Measurements from ENCODE around the gene MAN1A1.

The MAN1A1 gene

GRCh38 chr6:119312875-119313338 lies 36.7 kb downstream of the MAN1A1 start:
- peak; percentile 67 for DNase-seq (ENCODE audit: low spot score)
- H3K9me3 Mint-ChIP-seq, result no peaks in the 10 kb centered on the region
- peaks cover 74% of the 10 kb centered on the region for H3K4me1 Mint-ChIP-seq (ENCODE audit: low read depth)
- peaks cover 16% of the 10 kb centered on the region for H3K36me3 Mint-ChIP-seq (ENCODE audit: low read depth)
- peak overlapping the region; percentile 78 for H3K4me3 Mint-ChIP-seq
- H3K27ac Mint-ChIP-seq, result peak overlapping the region; percentile 98
- H3K27me3 Mint-ChIP-seq (ENCODE audit: low read depth), result no peaks in the 10 kb centered on the region

DNA sequence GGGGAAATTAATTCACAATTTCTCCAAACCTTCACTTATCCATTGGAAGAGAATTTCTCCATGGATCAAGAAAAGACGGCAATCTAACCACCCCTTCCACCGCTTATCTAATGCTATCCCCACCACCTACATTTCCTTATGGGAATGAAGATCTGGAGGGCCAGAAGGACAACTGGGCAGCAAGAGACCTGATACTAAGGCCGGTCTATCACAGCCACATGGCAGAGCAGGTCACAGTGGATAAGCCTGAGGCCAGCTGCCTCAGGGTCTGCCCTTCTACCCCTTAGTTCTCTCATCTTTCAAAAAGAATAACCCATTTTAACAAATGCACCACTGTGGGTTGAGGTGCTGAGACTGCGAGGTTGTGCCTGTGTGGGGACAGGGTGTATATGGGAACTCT lies 37.1 kb downstream of the MAN1A1 start:
- Mint-ChIP-seq H3K4me3 (peak overlapping the region; percentile 78), H3K27ac (peak overlapping the region; percentile 98), H3K9me3 (no peaks in the 10 kb centered on the region), H3K36me3 (ENCODE audit: low read depth) (peaks cover 17% of the 10 kb centered on the region), H3K27me3 (ENCODE audit: low read depth) (no peaks in the 10 kb centered on the region), H3K4me1 (ENCODE audit: low read depth) (peaks cover 76% of the 10 kb centered on the region)
- no peak for DNase-seq (ENCODE audit: low spot score)

GRCh38 chr6:119311514-119312142 lies 37.9 kb downstream of the MAN1A1 start:
- Mint-ChIP-seq H3K27ac (no peak overlapping the region), H3K4me3 (peak overlapping the region; percentile 78), H3K9me3 (no peaks in the 10 kb centered on the region), H3K36me3 (ENCODE audit: low read depth) (peaks cover 16% of the 10 kb centered on the region), H3K4me1 (ENCODE audit: low read depth) (peaks cover 70% of the 10 kb centered on the region), H3K27me3 (ENCODE audit: low read depth) (no peaks in the 10 kb centered on the region)
- DNase-seq (ENCODE audit: low spot score), result no peak

- no peaks in the 10 kb centered on the region for H3K9me3 Mint-ChIP-seq
- H3K4me1 Mint-ChIP-seq (ENCODE audit: low read depth), result peaks cover 64% of the 10 kb centered on the region
- H3K4me3 Mint-ChIP-seq, result no peak overlapping the region
- peaks cover 21% of the 10 kb centered on the region for H3K36me3 Mint-ChIP-seq (ENCODE audit: low read depth)
- H3K27me3 Mint-ChIP-seq (ENCODE audit: low read depth), result no peaks in the 10 kb centered on the region
- no peak overlapping the region for H3K27ac Mint-ChIP-seq
- DNase-seq (ENCODE audit: low spot score), result no peak
Observed at GRCh38 chr6:119310486-119311036, 39.0 kb downstream of the MAN1A1 start.

DNA sequence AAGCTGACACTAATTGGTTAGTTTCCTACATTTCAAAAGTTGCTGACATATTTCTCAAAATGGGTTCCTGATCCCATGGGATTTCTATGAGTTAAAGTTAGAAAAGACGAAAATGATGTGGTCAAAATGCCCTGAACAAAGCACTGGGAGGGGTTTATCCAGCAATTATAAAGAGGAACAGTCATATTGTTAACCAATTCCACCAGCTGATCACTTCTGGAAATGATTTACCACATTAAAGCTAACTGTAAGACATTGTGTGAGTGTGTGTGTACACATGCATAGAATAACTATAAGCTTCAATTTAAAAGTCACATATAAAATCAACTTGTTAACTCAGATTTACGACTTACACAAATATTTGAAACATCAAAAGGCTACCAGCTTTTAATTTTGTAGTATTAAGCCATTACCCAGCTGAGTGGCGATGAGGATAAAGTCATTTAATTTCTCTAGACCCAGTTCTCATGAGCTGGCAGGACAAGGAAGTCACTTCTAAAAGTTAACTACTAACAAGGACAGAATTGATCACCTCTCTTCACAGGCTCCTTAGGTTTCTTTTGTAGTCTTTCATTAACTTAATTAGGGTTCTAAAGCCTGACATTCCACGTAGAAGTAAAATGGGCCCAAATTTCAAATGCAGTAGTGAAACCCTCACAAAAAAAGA lies 40.4 kb downstream of the MAN1A1 start:
- H3K27ac Mint-ChIP-seq, result no peak overlapping the region
- H3K36me3 Mint-ChIP-seq (ENCODE audit: low read depth), result peaks cover 28% of the 10 kb centered on the region
- H3K4me1 Mint-ChIP-seq (ENCODE audit: low read depth), result peaks cover 50% of the 10 kb centered on the region
- no peaks in the 10 kb centered on the region for H3K27me3 Mint-ChIP-seq (ENCODE audit: low read depth)
- no peaks in the 10 kb centered on the region for H3K9me3 Mint-ChIP-seq
- H3K4me3 Mint-ChIP-seq, result no peak overlapping the region
- no peak for DNase-seq (ENCODE audit: low spot score)

DNA sequence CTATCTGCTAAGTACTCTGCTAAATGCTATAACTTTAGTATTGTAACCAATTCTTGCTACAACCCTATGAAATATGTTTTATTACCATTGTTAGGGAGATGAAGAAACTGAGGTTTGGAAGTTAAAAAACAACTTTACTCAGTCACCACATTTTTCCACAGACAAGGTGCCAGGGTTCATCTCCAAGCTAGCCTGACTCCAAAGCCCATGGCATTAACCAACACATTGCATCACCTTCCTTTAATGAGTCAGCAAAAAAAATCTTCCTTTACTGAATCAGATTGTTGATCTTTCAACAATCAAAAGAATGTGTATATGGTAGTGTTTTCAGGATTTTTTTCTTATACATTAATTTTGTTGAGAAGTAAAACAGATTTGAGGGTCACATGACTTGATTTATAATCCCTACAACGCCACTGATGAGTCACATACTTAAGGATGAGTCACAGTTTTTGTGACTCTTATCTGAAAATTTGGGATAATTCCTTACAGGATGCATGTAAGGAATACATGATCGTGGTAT lies 41.5 kb downstream of the MAN1A1 start:
- H3K36me3 Mint-ChIP-seq (ENCODE audit: low read depth), result peaks cover 35% of the 10 kb centered on the region
- DNase-seq (ENCODE audit: low spot score), result no peak
- peaks cover 44% of the 10 kb centered on the region for H3K4me1 Mint-ChIP-seq (ENCODE audit: low read depth)

GRCh38 chr6:119307056-119307455 lies 42.5 kb downstream of the MAN1A1 start:
- no peak for DNase-seq (ENCODE audit: low spot score)
- peaks cover 35% of the 10 kb centered on the region for H3K4me1 Mint-ChIP-seq (ENCODE audit: low read depth)

More for the DNA sequence above, 41.5 kb downstream of the MAN1A1 start:
- H3K27me3 Mint-ChIP-seq (ENCODE audit: low read depth), result no peaks in the 10 kb centered on the region
- H3K4me3 Mint-ChIP-seq, result no peak overlapping the region
- H3K9me3 Mint-ChIP-seq, result no peaks in the 10 kb centered on the region
- no peak overlapping the region for H3K27ac Mint-ChIP-seq

DNA sequence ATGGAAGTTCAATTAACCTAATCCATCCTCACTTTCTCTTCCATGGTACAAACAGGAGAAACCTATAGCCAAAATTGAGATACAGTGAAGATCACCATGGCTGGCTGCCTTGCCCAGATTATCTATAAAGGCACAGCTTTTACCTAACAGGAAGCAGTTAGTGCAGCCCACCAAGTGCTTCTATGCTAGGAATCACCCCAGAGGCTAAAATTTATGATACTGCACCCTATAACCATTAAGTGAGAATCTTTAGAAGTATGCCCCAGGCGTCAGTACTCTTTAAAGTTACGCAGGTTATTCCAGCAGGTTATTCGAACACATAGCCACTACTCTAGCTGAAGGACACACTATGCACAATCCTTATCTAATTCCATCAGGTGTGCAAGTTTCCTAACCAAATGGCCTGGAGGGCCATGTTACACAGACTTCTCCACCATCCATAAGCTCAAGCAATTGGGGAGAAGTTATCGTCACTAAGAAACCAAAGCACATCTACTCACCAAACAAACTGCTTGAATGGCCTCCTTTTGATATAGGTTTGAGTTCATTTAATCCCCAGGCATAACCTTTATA lies 43.1 kb downstream of the MAN1A1 start:
- Mint-ChIP-seq H3K27ac (no peak overlapping the region), H3K27me3 (ENCODE audit: low read depth) (no peaks in the 10 kb centered on the region), H3K4me1 (ENCODE audit: low read depth) (peaks cover 32% of the 10 kb centered on the region), H3K4me3 (no peak overlapping the region), H3K36me3 (ENCODE audit: low read depth) (peaks cover 38% of the 10 kb centered on the region), H3K9me3 (no peaks in the 10 kb centered on the region)
- no peak for DNase-seq (ENCODE audit: low spot score)

More at GRCh38 chr6:119307056-119307455, 42.5 kb downstream of the MAN1A1 start:
- Mint-ChIP-seq H3K27me3 (ENCODE audit: low read depth) (no peaks in the 10 kb centered on the region), H3K4me3 (no peak overlapping the region), H3K36me3 (ENCODE audit: low read depth) (peaks cover 36% of the 10 kb centered on the region), H3K9me3 (no peaks in the 10 kb centered on the region), H3K27ac (no peak overlapping the region)

DNA sequence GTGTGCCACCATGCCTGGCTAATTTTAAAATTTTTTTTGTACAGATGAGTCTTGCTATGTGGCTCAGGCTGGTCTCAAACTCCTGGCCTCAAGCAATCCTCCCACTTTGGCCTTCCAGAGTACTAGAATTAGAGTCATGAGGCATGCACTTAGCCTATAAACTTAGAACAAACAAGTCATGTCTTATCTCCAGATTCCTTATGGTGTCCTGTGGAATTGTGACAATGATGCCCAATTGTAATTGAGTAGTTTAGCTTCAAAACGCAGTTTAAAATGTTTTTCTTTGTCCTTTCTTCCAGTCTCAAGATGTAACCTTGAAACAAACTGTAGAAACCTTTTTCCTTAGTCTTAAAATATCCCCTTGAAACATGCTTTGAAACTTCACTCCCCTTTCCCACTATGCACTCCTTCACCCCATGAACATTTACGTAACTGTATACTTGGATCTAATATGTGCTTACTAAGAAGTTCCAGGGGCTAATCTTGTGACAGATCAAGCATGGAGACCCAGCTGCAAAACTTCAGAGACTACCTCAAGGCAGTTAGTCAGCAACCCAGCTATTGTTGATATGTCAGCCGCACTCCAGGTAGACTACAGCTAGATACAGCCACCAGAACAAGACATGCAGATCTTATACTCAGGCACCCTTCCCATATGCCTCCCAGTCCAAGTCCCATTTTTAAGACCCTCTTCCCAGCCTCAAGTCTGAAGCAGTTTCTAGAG lies 46.2 kb downstream of the MAN1A1 start:
- Mint-ChIP-seq H3K9me3 (no peaks in the 10 kb centered on the region), H3K36me3 (ENCODE audit: low read depth) (peaks cover 39% of the 10 kb centered on the region), H3K4me1 (ENCODE audit: low read depth) (peaks cover 12% of the 10 kb centered on the region), H3K4me3 (no peak overlapping the region), H3K27ac (no peak overlapping the region), H3K27me3 (ENCODE audit: low read depth) (no peaks in the 10 kb centered on the region)
- DNase-seq (ENCODE audit: low spot score), result no peak

DNA sequence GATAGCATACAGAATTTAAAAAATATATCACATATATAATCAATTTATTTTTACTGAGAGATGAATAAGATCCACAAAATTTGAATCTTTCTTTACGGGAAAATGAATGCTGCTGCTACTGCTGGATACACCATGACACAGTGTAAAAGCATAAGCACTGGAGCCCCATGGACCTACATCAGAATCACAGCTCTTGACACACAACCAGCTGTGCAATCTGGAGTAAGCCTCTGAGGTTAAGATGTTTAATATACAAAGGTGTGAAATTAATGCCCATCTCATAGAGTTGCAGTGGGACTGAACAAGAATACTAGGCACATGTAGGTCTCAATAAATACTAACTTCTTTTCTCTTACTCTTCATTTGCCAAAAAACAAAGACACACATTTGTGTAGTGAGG lies 48.1 kb downstream of the MAN1A1 start:
- Mint-ChIP-seq H3K4me1 (ENCODE audit: low read depth) (peaks cover 9% of the 10 kb centered on the region), H3K27me3 (ENCODE audit: low read depth) (no peaks in the 10 kb centered on the region), H3K4me3 (no peak overlapping the region), H3K36me3 (ENCODE audit: low read depth) (peaks cover 37% of the 10 kb centered on the region), H3K27ac (no peak overlapping the region), H3K9me3 (no peaks in the 10 kb centered on the region)
- no peak for DNase-seq (ENCODE audit: low spot score)

- Mint-ChIP-seq H3K36me3 (ENCODE audit: low read depth) (peaks cover 34% of the 10 kb centered on the region), H3K9me3 (no peaks in the 10 kb centered on the region), H3K27me3 (ENCODE audit: low read depth) (no peaks in the 10 kb centered on the region), H3K4me1 (ENCODE audit: low read depth) (peaks cover 26% of the 10 kb centered on the region), H3K27ac (no peak overlapping the region), H3K4me3 (no peak overlapping the region)
- no peak for DNase-seq (ENCODE audit: low spot score)
Observed at GRCh38 chr6:119299694-119300093, 49.9 kb downstream of the MAN1A1 start.

- DNase-seq (ENCODE audit: low spot score), result no peak
- H3K36me3 Mint-ChIP-seq (ENCODE audit: low read depth), result peaks cover 21% of the 10 kb centered on the region
- no peaks in the 10 kb centered on the region for H3K27me3 Mint-ChIP-seq (ENCODE audit: low read depth)
- H3K9me3 Mint-ChIP-seq, result no peaks in the 10 kb centered on the region
- no peak overlapping the region for H3K4me3 Mint-ChIP-seq
- H3K27ac Mint-ChIP-seq, result no peak overlapping the region
- H3K4me1 Mint-ChIP-seq (ENCODE audit: low read depth), result peaks cover 24% of the 10 kb centered on the region
Observed at GRCh38 chr6:119297049-119297448, 52.5 kb downstream of the MAN1A1 start.

All from T-helper 2 cell treated with Interferon-gamma antibody and Interleukin-4, amounts not matched to agents 5 μg/mL and 100 μg/mL, for 36 hours (primary cell).